Measurements from ENCODE around the gene DHRS9. TPM values are rescaled to one million over a fixed set of nuclear protein-coding genes. Genes with fewer than 3 reads are reported as not detected.
"Not testable (repeated sequence)": the region's sequence is repeated elsewhere in the genome, so short reads cannot be mapped to it uniquely, and the experiment has no call there.

Gene DHRS9
- under 1 TPM; 0.17 to 0.89 (median 0.63) TPM for polyA plus RNA-seq (ENCODE audit: insufficient read length in 4 of 4)

- DNase-seq (ENCODE audit: low read depth in 4 of 4, low spot score in 3 of 4) = no peak
These were observed at the start of gene DHRS9 for GRCh38 chr2:169069341-169069740. Gene DHRS9 (plus strand): TSS chr2:169069563. CDS start chr2:169081582, 12,019 bp downstream.

GRCh38 chr2:169023161-169023560 is 46.2 kb upstream of the DHRS9 start:
- DNase-seq (ENCODE audit: low read depth in 4 of 4, low spot score in 3 of 4) = no peak

- DNase-seq (ENCODE audit: low read depth in 4 of 4, low spot score in 3 of 4) = no peak
These were observed 43.3 kb upstream of the DHRS9 start for GRCh38 chr2:169026056-169026455.

GRCh38 chr2:169027234-169027633 is 42.1 kb upstream of the DHRS9 start:
- DNase-seq (ENCODE audit: low read depth in 4 of 4, low spot score in 3 of 4) = no peak

GRCh38 chr2:169029341-169029740 is 40.0 kb upstream of the DHRS9 start:
- DNase-seq (ENCODE audit: low read depth in 4 of 4, low spot score in 3 of 4) = no peak

GRCh38 chr2:169031202-169031601 is 38.2 kb upstream of the DHRS9 start, which contains the start of gene ABCB11:
Gene ABCB11 (minus strand): TSS chr2:169031324. CDS start chr2:169018125, 13,199 bp downstream.
- DNase-seq (ENCODE audit: low read depth in 4 of 4, low spot score in 3 of 4) = no peak

- DNase-seq (ENCODE audit: low read depth in 4 of 4, low spot score in 3 of 4) = no peak
These were observed 35.1 kb upstream of the DHRS9 start for GRCh38 chr2:169034256-169034655.

- DNase-seq (ENCODE audit: low read depth in 4 of 4, low spot score in 3 of 4) = no peak
These were observed 34.3 kb upstream of the DHRS9 start for GRCh38 chr2:169034984-169035544.

- no peak for DNase-seq (ENCODE audit: low read depth in 4 of 4, low spot score in 3 of 4)
These were observed 33.5 kb upstream of the DHRS9 start for GRCh38 chr2:169035887-169036286.

GRCh38 chr2:169036736-169037440 is 32.5 kb upstream of the DHRS9 start:
- no peak for DNase-seq (ENCODE audit: low read depth in 4 of 4, low spot score in 3 of 4)

- DNase-seq (ENCODE audit: low read depth in 4 of 4, low spot score in 3 of 4) = no peak
These were observed 31.0 kb upstream of the DHRS9 start for GRCh38 chr2:169038338-169038757.

GRCh38 chr2:169039702-169040101 is 29.7 kb upstream of the DHRS9 start:
- DNase-seq (ENCODE audit: low read depth in 4 of 4, low spot score in 3 of 4) = no peak

- no peak for DNase-seq (ENCODE audit: low read depth in 4 of 4, low spot score in 3 of 4)
These were observed 27.8 kb upstream of the DHRS9 start for GRCh38 chr2:169041594-169041993.

- DNase-seq (ENCODE audit: low read depth in 4 of 4, low spot score in 3 of 4) = no peak
These were observed 26.5 kb upstream of the DHRS9 start for GRCh38 chr2:169042856-169043255.

GRCh38 chr2:169046440-169047151 is 22.8 kb upstream of the DHRS9 start:
- DNase-seq (ENCODE audit: low read depth in 4 of 4, low spot score in 3 of 4) = no peak

- no peak for DNase-seq (ENCODE audit: low read depth in 4 of 4, low spot score in 3 of 4)
These were observed 21.8 kb upstream of the DHRS9 start for GRCh38 chr2:169047256-169048250.

- no peak for DNase-seq (ENCODE audit: low read depth in 4 of 4, low spot score in 3 of 4)
These were observed 20.2 kb upstream of the DHRS9 start for GRCh38 chr2:169049142-169049541.

- DNase-seq (ENCODE audit: low read depth in 4 of 4, low spot score in 3 of 4) = no peak
These were observed 18.7 kb upstream of the DHRS9 start for GRCh38 chr2:169050476-169051240.

- DNase-seq (ENCODE audit: low read depth in 4 of 4, low spot score in 3 of 4) = not testable (repeated sequence)
These were observed 14.8 kb upstream of the DHRS9 start for GRCh38 chr2:169054575-169054974.

- DNase-seq (ENCODE audit: low read depth in 4 of 4, low spot score in 3 of 4) = not testable (repeated sequence)
These were observed 5.2 kb upstream of the DHRS9 start for GRCh38 chr2:169064199-169064598.
